Panc1 (cell line): Measurements from ENCODE around the gene GMFB. TPM values are rescaled to one million over a fixed set of nuclear protein-coding genes. Genes with fewer than 3 reads are reported as not detected.
"Not testable (repeated sequence)": the region's sequence is repeated elsewhere in the genome, so short reads cannot be mapped to it uniquely, and the experiment has no call there.

ENCODE experiments used
- ATAC-seq: fragments of 200-7000 bp; cut with Tn5 transposase; 2 replicates; pipeline ENCODE4 v1.9.1; 2020; ENCODE audit warnings: mild to moderate bottlenecking, moderate library complexity
- BruUV-seq: library from RNA; stranded (reverse); fragments of 400-500 nt; replicated peaks from 2 replicates; lab custom pipeline; 2021; lab: Mats Ljungman, UMichigan
- CTCF ChIA-PET: fragments of 300-600 bp; sonication (Branson Sonifier 250); formaldehyde crosslinking; loops from one replicate; lab custom pipeline; 2022; ENCODE audit warnings: antibody characterized with exemption; lab: Charles Lee
- POLR2A ChIA-PET: fragments of 300-600 bp; sonication (Branson Sonifier 250); formaldehyde crosslinking; loops from one replicate; lab custom pipeline; 2022; ENCODE audit warnings: antibody characterized with exemption; lab: Charles Lee
- DNase-seq: peaks from one replicate; pipeline ENCODE4 v3.0.0-alpha.2; 2010; ENCODE audit warnings: low read depth, low spot score
- H3K27ac ChIP-seq: 2 replicates; pipeline ENCODE4 v1.5.1; 2011; ENCODE audit warnings: mild to moderate bottlenecking, low read length, inconsistent platforms
- H3K27me3 ChIP-seq: fragments of 200-500 bp; sonication (Bioruptor generic); 2 replicates; pipeline ENCODE4 v1.6.0; 2014; ENCODE audit warnings: low read length, inconsistent platforms; ENCODE audit not compliant: control insufficient read depth, insufficient read depth
- H3K36me3 ChIP-seq: fragments of 200-500 bp; sonication (Bioruptor generic); 2 replicates; pipeline ENCODE4 v1.5.1; 2014; ENCODE audit warnings: inconsistent platforms, mild to moderate bottlenecking, low read length, moderate library complexity; ENCODE audit not compliant: control insufficient read depth, insufficient read depth
- H3K4me1 ChIP-seq: 2 replicates; pipeline ENCODE4 v1.5.1; 2011; ENCODE audit warnings: inconsistent platforms, mild to moderate bottlenecking, low read length, moderate library complexity; ENCODE audit not compliant: control insufficient read depth, insufficient read depth
- H3K4me3 ChIP-seq, 2 experiments: 2 replicates each; pipeline ENCODE4 v1.5.1; 2011 to 2012; ENCODE audit warnings: low read depth in 2 of 2, low read length in 2 of 2, mild to moderate bottlenecking in 2 of 2, inconsistent platforms in 1 of 2, moderate library complexity in 1 of 2
- H3K9me3 ChIP-seq: fragments of 200-500 bp; sonication (Bioruptor generic); 2 replicates; pipeline ENCODE4 v1.5.1; 2014; ENCODE audit warnings: low read depth, mild to moderate bottlenecking, inconsistent platforms, low read length, moderate library complexity; ENCODE audit not compliant: control insufficient read depth, insufficient read depth
- POLR2AphosphoS5 ChIP-seq: IDR thresholded peaks from 2 replicates; pipeline ENCODE4 v1.6.1; 2012; ENCODE audit warnings: mild to moderate bottlenecking, low read depth, low read length, moderate library complexity
- REST ChIP-seq, 2 experiments: IDR thresholded peaks; 2 replicates each; pipeline ENCODE4 v1.6.1; 2011 to 2012; ENCODE audit warnings: low read depth in 2 of 2, control low read depth in 1 of 2, low read length in 1 of 2, mild to moderate bottlenecking in 1 of 2, moderate library complexity in 1 of 2; ENCODE audit not compliant: insufficient read depth in 1 of 2
- SIN3A ChIP-seq: IDR thresholded peaks from 2 replicates; pipeline ENCODE4 v1.6.1; 2012; ENCODE audit warnings: low read depth, mild to moderate bottlenecking, low read length, moderate library complexity, borderline replicate concordance; ENCODE audit not compliant: insufficient read depth
- TCF7L2 ChIP-seq: IDR thresholded peaks from 2 replicates; pipeline ENCODE4 v1.6.1; 2011; ENCODE audit warnings: mild to moderate bottlenecking, low read depth, low read length, inconsistent platforms
- in situ Hi-C: cut with HindIII; loops from 2 replicates; pipeline ENCODE4 v1.10.0; 2016; ENCODE audit warnings: low sequenced_read_pairs, low pct_unique_long_range_greater_than_20kb
- intact Hi-C: fragments of 100-400 bp; cut with micrococcal nuclease; formaldehyde crosslinking; loops from one replicate; pipeline ENCODE4 v1.10.0; 2022; ENCODE audit not compliant: unreplicated experiment
- total RNA-seq: library from RNA; stranded (reverse); gene quantifications from one replicate; pipeline ENCODE4 v1.2.1, GENCODE V29; 2021; ENCODE audit not compliant: unreplicated experiment
- TF ChIP-seq, protein P1 (sequence below): fragments of 450-650 bp; IDR thresholded peaks from 2 replicates; pipeline ENCODE4 v1.5.1; 2017; ENCODE audit warnings: mild to moderate bottlenecking

The GMFB gene
- total RNA-seq, 1 experiment from 2014 or later, result 54.2 TPM

DNA sequence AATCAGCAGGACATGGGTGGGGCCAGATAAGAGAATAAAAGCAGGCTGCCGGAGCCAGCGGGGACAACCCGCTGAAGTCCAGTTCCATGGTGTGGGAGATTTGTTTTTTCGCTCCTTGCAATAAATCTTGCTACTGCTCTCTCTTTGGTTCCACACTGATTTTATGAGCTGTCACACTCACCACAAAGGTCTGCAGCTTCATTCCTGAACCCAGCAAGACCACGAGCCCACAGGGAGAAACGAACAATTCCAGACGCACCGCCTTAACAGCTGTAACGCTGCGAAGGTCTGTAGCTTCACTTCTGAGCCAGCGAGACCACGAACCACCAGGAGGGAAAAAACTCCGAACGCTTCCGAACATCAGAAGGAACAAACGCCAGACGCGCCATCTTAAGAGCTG, 44.8 kb downstream of the GMFB start:
- TF ChIP-seq POLR2AphosphoS5 (no peak), SIN3A (no peak), REST (IDR thresholded peaks at IDR 0.05; ENCODE audit: insufficient read depth in 1 of 2, low read depth in 2 of 2, low read length in 1 of 2) (no peak), TCF7L2 (no peak)
- TF ChIP-seq, protein P1, sequence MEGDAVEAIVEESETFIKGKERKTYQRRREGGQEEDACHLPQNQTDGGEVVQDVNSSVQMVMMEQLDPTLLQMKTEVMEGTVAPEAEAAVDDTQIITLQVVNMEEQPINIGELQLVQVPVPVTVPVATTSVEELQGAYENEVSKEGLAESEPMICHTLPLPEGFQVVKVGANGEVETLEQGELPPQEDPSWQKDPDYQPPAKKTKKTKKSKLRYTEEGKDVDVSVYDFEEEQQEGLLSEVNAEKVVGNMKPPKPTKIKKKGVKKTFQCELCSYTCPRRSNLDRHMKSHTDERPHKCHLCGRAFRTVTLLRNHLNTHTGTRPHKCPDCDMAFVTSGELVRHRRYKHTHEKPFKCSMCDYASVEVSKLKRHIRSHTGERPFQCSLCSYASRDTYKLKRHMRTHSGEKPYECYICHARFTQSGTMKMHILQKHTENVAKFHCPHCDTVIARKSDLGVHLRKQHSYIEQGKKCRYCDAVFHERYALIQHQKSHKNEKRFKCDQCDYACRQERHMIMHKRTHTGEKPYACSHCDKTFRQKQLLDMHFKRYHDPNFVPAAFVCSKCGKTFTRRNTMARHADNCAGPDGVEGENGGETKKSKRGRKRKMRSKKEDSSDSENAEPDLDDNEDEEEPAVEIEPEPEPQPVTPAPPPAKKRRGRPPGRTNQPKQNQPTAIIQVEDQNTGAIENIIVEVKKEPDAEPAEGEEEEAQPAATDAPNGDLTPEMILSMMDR, result no peak
- peaks cover 5% of the 10 kb centered on the region; the same call in 1 of the 2 replicates for H3K36me3 ChIP-seq
- no peaks in the 10 kb centered on the region for H3K9me3 ChIP-seq
- intact Hi-C loops, result no loop called here
- H3K27me3 ChIP-seq, result no peaks in the 10 kb centered on the region
- H3K4me3 ChIP-seq, result no peak overlapping the region
- ChIA-PET CTCF (interaction anchor here (0.6 kb wide), 2 partner anchors 121 to 1682 kb away, joined by 3 to 5 read pairs; no protein-coding TSS in a partner anchor), POLR2A (no interaction called here)
- no peak overlapping the region for H3K27ac ChIP-seq
- BruUV-seq, result no TSS peak
- DNase-seq (no peak), ATAC-seq (no peak)
- in situ Hi-C loops, result no loop called here
- H3K4me1 ChIP-seq, result peaks cover 8% of the 10 kb centered on the region; the same call in 1 of the 2 replicates

DNA sequence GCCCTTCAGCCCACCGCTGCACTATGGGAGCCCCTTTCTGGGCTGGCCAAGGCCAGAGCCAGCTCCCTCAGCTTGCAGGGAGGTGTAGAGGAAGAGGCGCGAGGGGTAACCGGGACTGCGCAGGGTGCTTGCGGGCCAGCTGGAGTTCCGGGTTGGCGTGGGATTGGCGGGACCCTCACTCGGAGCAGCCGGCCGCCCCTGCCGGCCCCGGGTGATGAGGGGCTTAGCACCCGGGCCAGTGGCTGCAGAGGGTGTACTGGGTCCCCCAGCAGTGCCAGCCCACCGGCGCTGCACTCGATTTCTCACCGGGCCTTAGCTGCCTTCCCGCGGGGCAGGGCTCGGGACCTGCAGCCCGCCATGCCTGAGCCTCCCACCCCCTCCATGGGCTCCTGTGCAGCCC, 45.8 kb downstream of the GMFB start:
- POLR2A ChIA-PET, in situ Hi-C loops, H3K27ac ChIP-seq, CTCF ChIA-PET, BruUV-seq, H3K36me3 ChIP-seq, ATAC-seq, DNase-seq, H3K9me3 ChIP-seq, intact Hi-C loops, H3K4me3 ChIP-seq, H3K27me3 ChIP-seq: not testable (repeated sequence)
- peaks cover 12% of the 10 kb centered on the region for H3K4me1 ChIP-seq
